Trophoblast cell (in vitro differentiated cells and primary cell): ENCODE measurements around the gene SPRYD3.
A peak's percentile ranks its signal among the peaks of the same experiment; 100 is the strongest.

Experiments used
- DNase-seq, 2 donors: peaks; one replicate each; pipeline ENCODE4 v3.0.0-alpha.2; 2016
- H2AFZ ChIP-seq: 2 replicates; pipeline ENCODE4 v1.6.1; 2013; ENCODE audit warnings: low read length, moderate library complexity, mild to moderate bottlenecking; ENCODE audit not compliant: insufficient read depth, poor library complexity
- H2AK5ac ChIP-seq: 2 replicates; pipeline ENCODE4 v1.6.1; 2013; ENCODE audit warnings: mild to moderate bottlenecking, low read length
- H2BK120ac ChIP-seq: 2 replicates; pipeline ENCODE4 v1.6.1; 2013; ENCODE audit warnings: low read length, mild to moderate bottlenecking, moderate library complexity; ENCODE audit not compliant: insufficient read depth, poor library complexity
- H2BK12ac ChIP-seq: 2 replicates; pipeline ENCODE4 v1.6.1; 2013; ENCODE audit warnings: mild to moderate bottlenecking, low read length, moderate library complexity
- H2BK5ac ChIP-seq: 2 replicates; pipeline ENCODE4 v1.6.1; 2013; ENCODE audit warnings: low read length, low read depth, moderate library complexity, mild to moderate bottlenecking; ENCODE audit not compliant: poor library complexity
- H3K14ac ChIP-seq: 2 replicates; pipeline ENCODE4 v1.6.1; 2013; ENCODE audit warnings: mild to moderate bottlenecking, low read length
- H3K18ac ChIP-seq: 2 replicates; pipeline ENCODE4 v1.6.1; 2013; ENCODE audit warnings: mild to moderate bottlenecking, low read length
- H3K23ac ChIP-seq: 2 replicates; pipeline ENCODE4 v1.6.1; 2013; ENCODE audit warnings: low read length
- H3K27ac ChIP-seq: 2 replicates; pipeline ENCODE4 v1.5.1; 2013; ENCODE audit warnings: low read depth, mild to moderate bottlenecking, inconsistent platforms, low read length, moderate library complexity
- H3K27me3 ChIP-seq: 2 replicates; pipeline ENCODE4 v1.6.1; 2013; ENCODE audit warnings: inconsistent platforms, mild to moderate bottlenecking, low read length, moderate library complexity; ENCODE audit not compliant: insufficient read depth
- H3K36me3 ChIP-seq, 2 experiments: 1 replicate in 1 of 2; 2 replicates in 1 of 2; pipeline ENCODE4 v1.6.1; 2013; ENCODE audit warnings: low read length in 2 of 2, mild to moderate bottlenecking in 2 of 2, moderate library complexity in 1 of 2; ENCODE audit not compliant: insufficient read depth in 2 of 2, control insufficient read depth in 1 of 2
- H3K4ac ChIP-seq: 2 replicates; pipeline ENCODE4 v1.6.1; 2013; ENCODE audit warnings: low read depth, mild to moderate bottlenecking, low read length, moderate library complexity
- H3K4me1 ChIP-seq, 2 experiments: 1 replicate in 1 of 2; 2 replicates in 1 of 2; pipeline ENCODE4 v1.6.1; 2013; ENCODE audit warnings: low read length in 2 of 2, mild to moderate bottlenecking in 2 of 2, moderate library complexity in 1 of 2; ENCODE audit not compliant: insufficient read depth in 2 of 2, control insufficient read depth in 1 of 2
- H3K4me2 ChIP-seq: 2 replicates; pipeline ENCODE4 v1.6.1; 2013; ENCODE audit warnings: inconsistent platforms, mild to moderate bottlenecking, low read length, moderate library complexity
- H3K4me3 ChIP-seq: 2 replicates; pipeline ENCODE4 v1.5.1; 2013; ENCODE audit warnings: mild to moderate bottlenecking, low read depth, low read length, inconsistent platforms
- H3K79me1 ChIP-seq: one replicate; pipeline ENCODE4 v1.6.1; 2013; ENCODE audit warnings: low read length
- H3K79me2 ChIP-seq: 2 replicates; pipeline ENCODE4 v1.6.1; 2013; ENCODE audit warnings: low read length, mild to moderate bottlenecking; ENCODE audit not compliant: control insufficient read depth, insufficient read depth, poor library complexity
- H3K9ac ChIP-seq: 2 replicates; pipeline ENCODE4 v1.6.1; 2013; ENCODE audit warnings: mild to moderate bottlenecking, low read length
- H3K9me3 ChIP-seq: 2 replicates; pipeline ENCODE4 v1.6.1; 2013; ENCODE audit warnings: low read depth, mild to moderate bottlenecking, control low read depth, inconsistent platforms, low read length; ENCODE audit not compliant: insufficient read depth
- H4K12ac ChIP-seq: 2 replicates; pipeline ENCODE4 v1.6.1; 2013; ENCODE audit warnings: low read depth, mild to moderate bottlenecking, low read length, moderate library complexity
- H4K8ac ChIP-seq: 2 replicates; pipeline ENCODE4 v1.6.1; 2013; ENCODE audit warnings: low read depth, mild to moderate bottlenecking, low read length, moderate library complexity
- H4K91ac ChIP-seq: one replicate; pipeline ENCODE4 v1.6.1; 2013; ENCODE audit warnings: low read depth, mild to moderate bottlenecking, low read length, moderate library complexity
- WGBS: extraction: QIAGEN DNeasy Blood & Tissue Kit; methylation state at CpG from one replicate; pipeline ENCODE4 v1.1.7; 2013; ENCODE audit warnings: missing lambda C conversion rate; ENCODE audit not compliant: insufficient read length, insufficient coverage; ENCODE audit errors: extremely low coverage; 5-methylcytosine and 5-hydroxymethylcytosine counted together

SPRYD3 gene

DNA sequence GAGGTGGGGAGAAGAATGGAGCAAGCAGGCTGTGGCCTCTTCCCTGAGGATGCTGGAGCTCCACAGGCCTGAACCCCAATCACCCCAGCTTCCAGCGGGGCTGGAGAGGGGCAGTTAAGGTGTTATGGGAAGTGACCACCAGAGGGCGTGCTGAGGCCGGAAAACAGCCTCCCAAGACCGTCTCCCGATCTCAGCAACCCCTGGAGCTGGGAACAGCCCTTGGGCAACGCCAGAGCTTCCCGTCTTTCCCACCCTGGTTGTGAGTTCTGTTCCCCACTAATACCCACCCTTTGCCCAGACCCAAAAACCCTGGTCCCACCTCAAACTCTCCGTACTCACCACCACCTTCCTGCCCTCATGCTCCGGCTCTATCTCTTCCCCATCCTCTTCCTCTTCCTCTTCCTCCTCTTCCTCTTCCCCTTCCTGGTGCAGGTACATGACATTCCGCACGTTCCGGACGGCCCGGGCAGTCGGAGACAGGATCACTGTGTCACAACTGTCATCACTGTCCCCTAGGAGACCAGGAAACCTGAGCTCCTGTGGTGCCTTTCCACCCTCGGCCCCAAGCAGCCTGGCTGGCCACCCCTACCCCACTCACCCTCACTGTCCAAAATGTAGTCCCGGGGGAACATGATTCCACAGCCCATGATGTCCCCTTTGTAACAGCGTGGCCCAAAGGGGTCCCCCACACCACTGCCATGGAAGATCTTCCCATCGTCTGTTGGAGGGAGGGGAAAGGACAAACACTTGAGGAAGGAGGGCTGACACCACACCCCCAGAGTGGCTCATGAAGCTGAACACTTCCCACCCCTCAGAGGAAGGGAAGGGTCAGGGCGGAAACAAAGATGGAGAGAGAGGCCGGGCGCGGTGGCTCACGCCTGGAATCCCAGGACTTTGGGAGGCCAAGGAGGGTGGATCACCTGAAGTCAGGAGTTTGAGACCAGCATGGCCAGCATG, 12.9 kb downstream of the SPRYD3 start:
- H2AK5ac ChIP-seq = no peak overlapping the region
- H4K8ac ChIP-seq = no peak overlapping the region
- H3K14ac ChIP-seq = no peak overlapping the region
- peaks cover 4% of the 10 kb centered on the region for H3K9me3 ChIP-seq
- no peak overlapping the region for H4K91ac ChIP-seq
- no peak overlapping the region for H3K4me3 ChIP-seq
- DNase-seq = peak; percentile 83 to 85
- peaks cover 14 to 20% of the 10 kb centered on the region in 2 experiments for H3K36me3 ChIP-seq
- H2BK5ac ChIP-seq = no peak overlapping the region
- H3K27me3 ChIP-seq = no peaks in the 10 kb centered on the region
- H2BK120ac ChIP-seq = no peak overlapping the region
- no peak overlapping the region for H4K12ac ChIP-seq
- no peak overlapping the region for H3K9ac ChIP-seq
- H3K27ac ChIP-seq = no peak overlapping the region
- H3K4ac ChIP-seq = no peak overlapping the region
- WGBS = no CpG with 5 or more reads among the region's 24 CpGs
- no peak overlapping the region for H3K4me2 ChIP-seq
- no peak overlapping the region for H3K18ac ChIP-seq
- no peak overlapping the region for H2AFZ ChIP-seq
- H2BK12ac ChIP-seq = no peak overlapping the region
- no peak overlapping the region for H3K23ac ChIP-seq
- H3K4me1 ChIP-seq = no peaks in the 10 kb centered on the region
- H3K79me2 ChIP-seq = no peaks in the 10 kb centered on the region
- H3K79me1 ChIP-seq = no peaks in the 10 kb centered on the region

DNA sequence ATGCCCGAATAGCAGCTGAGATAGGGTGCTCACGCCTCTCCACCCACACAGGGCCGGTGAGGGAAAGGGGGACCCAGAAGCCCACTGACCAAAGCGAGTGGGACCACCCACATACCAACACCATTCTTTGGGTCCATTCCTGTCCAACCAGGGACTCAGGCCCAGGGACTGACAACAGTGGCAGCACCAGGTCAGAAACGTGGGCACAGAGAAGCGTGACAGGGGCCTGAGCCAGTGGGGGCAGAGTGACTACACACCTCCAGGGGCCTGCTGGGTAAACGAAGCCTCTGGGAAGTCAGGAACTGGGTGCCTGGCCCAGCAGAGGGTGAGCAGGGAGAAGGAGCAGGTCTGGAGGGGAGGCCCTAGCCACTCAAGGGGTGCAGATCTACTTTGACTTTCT, 13.7 kb downstream of the SPRYD3 start:
- Histone ChIP-seq H3K27ac (no peak overlapping the region), H2BK5ac (no peak overlapping the region), H3K9ac (no peak overlapping the region), H3K23ac (no peak overlapping the region), H3K4me2 (no peak overlapping the region), H4K91ac (no peak overlapping the region), H3K4me1 (no peaks in the 10 kb centered on the region), H4K12ac (no peak overlapping the region), H4K8ac (no peak overlapping the region), H3K4me3 (no peak overlapping the region), H2BK120ac (no peak overlapping the region), H3K14ac (no peak overlapping the region), H3K4ac (no peak overlapping the region), H2BK12ac (no peak overlapping the region), H2AFZ (no peak overlapping the region), H3K27me3 (no peaks in the 10 kb centered on the region), H3K18ac (no peak overlapping the region), H3K79me2 (no peaks in the 10 kb centered on the region), H3K36me3 (peaks cover 14 to 20% of the 10 kb centered on the region in 2 experiments), H3K9me3 (peaks cover 4% of the 10 kb centered on the region), H3K79me1 (no peaks in the 10 kb centered on the region), H2AK5ac (no peak overlapping the region)
- DNase-seq = no peak
- WGBS = no CpG with 5 or more reads among the region's 7 CpGs

DNA sequence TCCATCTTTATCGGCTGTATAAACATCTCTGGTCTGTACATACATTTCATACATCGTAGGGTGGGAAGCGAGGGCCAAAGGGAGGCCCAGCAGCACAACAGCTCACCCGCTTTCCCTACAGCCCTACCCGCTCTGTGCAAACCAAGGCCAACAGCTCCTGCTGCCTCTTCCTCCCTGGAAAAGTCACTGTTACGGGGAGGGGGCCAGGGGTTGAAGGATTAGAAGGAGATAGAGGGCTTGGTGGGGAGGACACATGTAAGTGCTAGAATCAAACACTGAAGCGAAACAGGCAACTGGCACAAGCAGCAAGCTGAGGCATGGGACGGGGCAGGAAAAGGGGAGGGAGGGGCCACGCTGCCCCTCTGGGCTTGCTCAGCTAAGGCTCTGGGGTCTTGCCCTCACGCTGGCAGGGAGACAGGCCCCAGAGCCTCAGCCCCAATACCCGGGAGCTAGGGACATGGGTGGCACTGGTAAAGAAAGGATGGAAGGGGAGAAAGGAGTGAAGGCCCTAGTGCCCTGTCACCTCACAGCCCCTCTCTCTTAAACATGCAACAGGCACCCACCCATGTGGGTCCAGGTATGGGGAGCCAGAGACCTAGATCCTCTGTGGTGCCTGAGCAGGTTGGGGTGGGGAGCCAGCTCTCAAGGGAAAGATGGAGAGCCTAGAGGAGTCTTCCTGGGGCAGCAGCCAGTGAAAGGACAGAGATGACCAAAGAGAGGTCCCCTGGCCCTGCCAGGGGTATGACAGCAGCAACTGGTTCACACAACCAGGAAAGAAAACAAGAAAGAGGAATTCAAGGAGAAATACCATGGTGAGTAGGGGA, 14.4 kb downstream of the SPRYD3 start:
- no peak overlapping the region for H2BK120ac ChIP-seq
- no peak overlapping the region for H3K14ac ChIP-seq
- no peak overlapping the region for H2AFZ ChIP-seq
- no peak overlapping the region for H3K4me3 ChIP-seq
- H3K4me1 ChIP-seq = no peaks in the 10 kb centered on the region
- H3K4ac ChIP-seq = no peak overlapping the region
- no peaks in the 10 kb centered on the region for H3K27me3 ChIP-seq
- H3K18ac ChIP-seq = no peak overlapping the region
- H4K8ac ChIP-seq = no peak overlapping the region
- H3K23ac ChIP-seq = no peak overlapping the region
- no peak for DNase-seq
- no peaks in the 10 kb centered on the region for H3K79me2 ChIP-seq
- H4K12ac ChIP-seq = no peak overlapping the region
- peaks cover 14 to 20% of the 10 kb centered on the region in 2 experiments for H3K36me3 ChIP-seq
- no peak overlapping the region for H2BK5ac ChIP-seq
- H4K91ac ChIP-seq = no peak overlapping the region
- H3K9me3 ChIP-seq = peaks cover 4% of the 10 kb centered on the region
- no peak overlapping the region for H2AK5ac ChIP-seq
- H3K4me2 ChIP-seq = no peak overlapping the region
- H3K27ac ChIP-seq = no peak overlapping the region
- no peaks in the 10 kb centered on the region for H3K79me1 ChIP-seq
- no peak overlapping the region for H3K9ac ChIP-seq
- H2BK12ac ChIP-seq = no peak overlapping the region
- no CpG with 5 or more reads among the region's 11 CpGs for WGBS

DNA sequence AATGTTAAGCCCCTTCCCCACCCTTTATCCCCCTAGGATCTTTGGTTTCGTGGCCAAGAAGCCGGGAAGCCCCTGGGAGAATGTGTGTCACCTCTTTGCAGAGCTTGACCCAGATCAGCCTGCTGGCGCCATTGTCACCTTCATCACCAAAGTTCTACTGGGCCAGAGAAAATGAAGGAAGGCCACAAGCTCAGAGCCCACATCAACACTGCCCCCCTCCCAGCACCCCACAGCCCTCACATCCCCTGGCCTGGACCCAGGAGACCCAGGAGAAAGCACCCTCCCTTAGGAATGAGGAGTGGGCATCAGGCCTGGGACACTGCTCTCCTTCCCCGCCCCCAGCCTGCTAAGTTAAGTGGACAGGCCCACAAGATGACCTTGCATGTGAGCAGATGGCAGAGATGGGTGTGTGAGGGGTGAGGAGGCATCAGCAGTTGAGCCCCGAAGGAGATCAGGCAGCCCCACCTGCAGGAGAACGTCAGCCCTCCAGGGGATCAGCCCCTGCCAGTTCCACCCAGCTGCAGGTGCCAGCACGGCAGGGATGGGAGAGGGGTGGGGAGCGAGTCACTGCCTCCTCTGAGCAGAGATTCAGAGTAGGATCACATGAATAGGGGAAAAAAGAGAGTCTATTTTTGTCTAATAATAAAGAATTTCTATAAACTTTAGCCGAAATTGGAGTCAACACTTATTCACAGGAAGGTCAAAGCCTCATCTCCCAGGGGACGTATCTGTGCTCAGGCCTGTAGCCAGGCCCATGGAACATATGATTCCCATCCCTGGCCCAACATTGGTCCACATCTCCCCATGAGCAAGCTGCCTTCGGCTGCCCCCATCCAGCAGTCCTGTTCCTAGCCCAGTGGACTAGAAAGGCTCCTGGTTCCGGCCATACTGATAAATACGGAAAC, 15.2 kb downstream of the SPRYD3 start:
- no peak overlapping the region for H3K4me2 ChIP-seq
- DNase-seq = no peak
- no peak overlapping the region for H3K14ac ChIP-seq
- no peak overlapping the region for H4K8ac ChIP-seq
- WGBS = no CpG with 5 or more reads among the region's 13 CpGs
- no peak overlapping the region for H3K4ac ChIP-seq
- no peak overlapping the region for H2BK5ac ChIP-seq
- no peak overlapping the region for H3K23ac ChIP-seq
- H4K12ac ChIP-seq = no peak overlapping the region
- no peaks in the 10 kb centered on the region for H3K27me3 ChIP-seq
- no peak overlapping the region for H3K18ac ChIP-seq
- H2AFZ ChIP-seq = no peak overlapping the region
- no peaks in the 10 kb centered on the region for H3K4me1 ChIP-seq
- no peaks in the 10 kb centered on the region for H3K79me1 ChIP-seq
- no peaks in the 10 kb centered on the region for H3K79me2 ChIP-seq
- H4K91ac ChIP-seq = no peak overlapping the region
- H3K4me3 ChIP-seq = no peak overlapping the region
- H3K36me3 ChIP-seq = peaks cover 14 to 20% of the 10 kb centered on the region in 2 experiments
- H2BK120ac ChIP-seq = no peak overlapping the region
- no peak overlapping the region for H2AK5ac ChIP-seq
- H3K9ac ChIP-seq = no peak overlapping the region
- no peak overlapping the region for H3K27ac ChIP-seq
- no peak overlapping the region for H2BK12ac ChIP-seq
- H3K9me3 ChIP-seq = peaks cover 2% of the 10 kb centered on the region
